Measurements from ENCODE around the gene PHF23.

Gene PHF23

DNA sequence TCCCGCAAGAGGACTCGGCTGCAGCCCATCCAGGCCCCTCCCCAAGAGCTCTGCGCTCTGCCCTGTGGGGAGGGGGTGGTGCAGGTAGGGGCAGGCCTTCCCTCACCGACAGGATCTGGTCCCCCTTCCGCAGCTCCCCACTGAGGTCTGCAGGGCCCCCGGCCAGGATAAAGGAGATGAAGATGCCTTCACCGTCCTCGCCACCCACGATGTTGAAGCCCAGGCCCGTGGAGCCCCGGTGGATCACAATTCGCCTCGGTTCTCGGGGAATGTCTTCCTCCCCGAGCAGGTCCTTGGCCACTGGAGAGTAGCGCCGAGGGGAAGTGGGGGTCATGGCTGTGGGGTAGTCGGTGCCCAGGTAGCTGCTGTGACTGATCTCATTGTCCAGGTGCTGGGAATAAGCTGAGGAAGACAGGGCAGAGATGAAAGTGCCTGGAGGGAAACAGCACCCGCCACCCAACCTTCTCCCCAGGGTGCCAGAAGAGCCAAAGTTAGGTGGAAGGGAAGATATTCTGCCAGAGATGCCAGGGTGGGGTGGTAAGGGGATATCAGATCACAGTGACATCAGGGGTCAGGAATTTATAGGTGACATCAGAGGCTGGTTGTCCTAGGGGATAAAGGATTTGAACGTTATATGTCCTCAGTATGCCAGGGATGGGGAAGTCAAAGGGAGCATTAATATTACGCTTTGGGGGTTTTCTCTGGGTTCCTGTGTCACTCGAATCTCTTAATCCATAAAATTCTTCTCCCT is 42.4 kb downstream of the PHF23 start:
- no peak for DNase-seq

DNA sequence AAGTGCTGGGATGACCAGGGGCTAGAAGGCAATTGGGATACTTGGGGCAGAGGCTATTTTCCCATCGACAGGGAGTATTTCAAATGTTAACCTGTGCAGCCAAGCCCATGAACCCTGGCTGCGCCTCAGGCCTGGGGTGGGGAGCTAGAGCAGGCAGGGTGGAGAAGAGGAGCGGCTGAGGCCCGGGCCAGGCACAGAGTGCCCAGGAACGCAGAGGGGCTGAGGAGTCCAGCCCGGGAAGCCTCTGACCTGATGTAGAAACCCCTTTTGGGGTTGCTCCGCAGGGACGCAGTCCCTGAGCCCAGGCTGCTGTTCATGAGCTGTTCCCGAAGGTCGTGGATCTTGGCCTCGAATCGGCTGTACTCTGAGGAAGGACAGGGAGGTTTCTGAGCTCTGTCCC is 43.3 kb downstream of the PHF23 start:
- DNase-seq: no peak

DNA sequence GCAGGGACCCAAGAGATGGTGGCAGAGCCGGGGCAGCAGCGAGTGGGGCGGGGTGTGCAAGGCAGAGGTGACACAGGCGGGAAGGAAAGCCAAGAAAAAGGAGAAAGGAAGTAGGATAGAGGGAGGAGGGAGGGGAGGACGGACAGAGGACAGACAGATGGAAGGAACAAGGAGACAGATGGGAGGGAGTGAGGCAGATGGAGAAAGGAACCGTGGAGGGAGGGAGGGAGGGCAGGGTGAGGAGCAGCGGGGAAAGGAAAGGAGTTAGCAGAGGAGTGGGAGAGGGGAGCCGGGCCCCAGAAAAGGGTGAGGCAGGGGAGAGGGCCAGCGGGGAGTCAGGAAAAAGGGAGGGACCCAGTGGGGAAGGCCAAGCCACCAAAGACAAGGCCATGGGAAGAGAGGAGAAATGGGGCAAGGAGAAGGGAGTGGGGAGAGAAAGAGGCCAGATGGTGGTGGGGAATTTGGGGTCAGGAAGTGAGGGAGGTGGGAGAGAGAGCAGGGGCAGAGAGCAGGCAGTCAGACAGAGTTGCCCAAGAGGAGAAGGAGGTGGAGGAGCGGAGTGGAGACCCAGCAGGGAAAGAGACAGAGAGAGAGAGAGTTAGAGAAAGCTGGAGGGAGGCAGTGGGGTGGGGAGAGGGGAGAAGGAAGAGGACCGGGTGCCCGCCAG is 46.9 kb downstream of the PHF23 start:
- no peak for DNase-seq

- DNase-seq: no peak
These were observed 47.5 kb downstream of the PHF23 start for GRCh38 chr17:7191571-7192270.

DNA sequence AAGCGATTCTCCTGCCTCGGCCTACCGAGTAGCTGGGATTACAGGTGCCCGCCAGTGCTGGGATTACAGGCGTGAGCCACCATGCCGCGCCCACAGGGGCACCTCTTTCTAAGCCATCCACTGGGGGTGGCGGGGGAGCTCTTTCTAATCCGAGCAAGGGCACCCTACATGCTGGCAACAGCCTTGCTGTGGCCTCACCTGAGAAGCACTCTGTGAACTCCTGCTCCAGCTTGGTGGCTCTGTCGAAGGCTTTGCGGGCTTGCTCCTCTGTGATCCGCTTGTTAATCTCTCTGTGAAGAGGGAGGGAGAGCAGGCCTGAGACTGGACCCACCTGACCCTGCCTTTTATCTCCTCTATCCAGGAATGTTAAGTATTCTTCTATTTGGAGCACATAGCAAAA is 48.2 kb downstream of the PHF23 start:
- DNase-seq: no peak

DNA sequence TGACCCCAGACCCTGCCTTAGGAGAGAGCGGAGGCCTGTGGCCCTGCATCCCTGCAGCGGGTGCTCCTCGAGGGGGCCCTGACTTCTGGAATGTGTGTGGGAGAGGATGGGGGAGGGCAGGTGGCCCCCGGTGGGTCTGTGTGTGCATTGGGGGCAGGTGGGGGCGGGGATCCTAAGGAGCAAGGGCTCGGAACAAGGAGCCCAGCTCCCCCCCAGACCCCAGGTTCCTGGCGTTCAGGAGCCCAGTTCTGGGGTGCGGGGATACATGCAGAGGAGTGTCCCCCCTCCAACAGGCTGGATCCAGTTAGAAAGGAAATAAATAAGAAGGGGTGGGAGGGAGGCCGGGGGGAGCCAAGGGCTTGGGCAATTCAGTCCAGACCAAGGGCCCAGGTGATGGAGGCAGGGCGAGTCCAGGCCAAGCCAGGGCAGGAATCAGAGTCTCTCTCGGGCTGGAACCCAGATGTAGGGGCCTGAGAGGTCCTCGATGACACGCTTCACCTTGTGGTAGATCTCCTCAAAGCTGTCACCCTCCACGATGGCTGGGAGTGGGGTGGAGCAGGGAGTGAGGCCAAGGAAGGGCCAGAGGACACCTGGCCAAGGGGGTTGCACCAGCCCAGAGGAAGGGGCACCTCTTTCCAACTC is 48.9 kb downstream of the PHF23 start:
- DNase-seq: no peak

DNA sequence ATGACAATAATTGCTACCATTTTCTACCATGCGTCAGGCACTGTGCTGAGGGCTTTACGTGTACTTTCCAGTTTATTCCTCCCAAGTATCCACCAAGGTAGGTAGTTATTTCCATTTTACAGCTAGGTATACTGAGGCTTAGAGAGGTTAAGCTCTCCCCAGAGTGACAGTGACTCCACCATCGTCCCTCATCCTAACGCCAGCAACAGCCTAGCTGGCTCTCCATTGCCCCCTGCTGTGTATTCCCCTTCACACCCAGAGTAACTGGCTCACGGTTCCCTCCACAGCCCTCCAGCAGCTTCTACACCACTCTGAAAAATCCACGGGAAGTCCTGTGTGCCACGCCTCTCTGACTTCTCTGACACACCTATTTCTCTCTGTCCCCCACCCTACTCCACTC is 53.0 kb downstream of the PHF23 start:
- DNase-seq: no peak

Measured in NCI-H226 (cell line).